Measurements from ENCODE around the gene ABHD2.

- TF ChIP-seq TAF1 (IDR thresholded peaks at IDR 0.05; ENCODE audit: control insufficient read depth, extremely low read depth, insufficient read depth, low read length, severe bottlenecking) (no peak), NONO (IDR thresholded peaks at IDR 0.05; ENCODE audit: low read depth in 2 of 2, low read length in 1 of 2) (no peak)
Measured at GRCh38 chr15:89125088-89125826, 37.0 kb downstream of the ABHD2 start.
